Measurements from ENCODE around the gene GNL3L.
"Not testable (repeated sequence)": the region's sequence is repeated elsewhere in the genome, so short reads cannot be mapped to it uniquely, and the experiment has no call there.

The GNL3L gene, protein sequence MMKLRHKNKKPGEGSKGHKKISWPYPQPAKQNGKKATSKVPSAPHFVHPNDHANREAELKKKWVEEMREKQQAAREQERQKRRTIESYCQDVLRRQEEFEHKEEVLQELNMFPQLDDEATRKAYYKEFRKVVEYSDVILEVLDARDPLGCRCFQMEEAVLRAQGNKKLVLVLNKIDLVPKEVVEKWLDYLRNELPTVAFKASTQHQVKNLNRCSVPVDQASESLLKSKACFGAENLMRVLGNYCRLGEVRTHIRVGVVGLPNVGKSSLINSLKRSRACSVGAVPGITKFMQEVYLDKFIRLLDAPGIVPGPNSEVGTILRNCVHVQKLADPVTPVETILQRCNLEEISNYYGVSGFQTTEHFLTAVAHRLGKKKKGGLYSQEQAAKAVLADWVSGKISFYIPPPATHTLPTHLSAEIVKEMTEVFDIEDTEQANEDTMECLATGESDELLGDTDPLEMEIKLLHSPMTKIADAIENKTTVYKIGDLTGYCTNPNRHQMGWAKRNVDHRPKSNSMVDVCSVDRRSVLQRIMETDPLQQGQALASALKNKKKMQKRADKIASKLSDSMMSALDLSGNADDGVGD

DNA sequence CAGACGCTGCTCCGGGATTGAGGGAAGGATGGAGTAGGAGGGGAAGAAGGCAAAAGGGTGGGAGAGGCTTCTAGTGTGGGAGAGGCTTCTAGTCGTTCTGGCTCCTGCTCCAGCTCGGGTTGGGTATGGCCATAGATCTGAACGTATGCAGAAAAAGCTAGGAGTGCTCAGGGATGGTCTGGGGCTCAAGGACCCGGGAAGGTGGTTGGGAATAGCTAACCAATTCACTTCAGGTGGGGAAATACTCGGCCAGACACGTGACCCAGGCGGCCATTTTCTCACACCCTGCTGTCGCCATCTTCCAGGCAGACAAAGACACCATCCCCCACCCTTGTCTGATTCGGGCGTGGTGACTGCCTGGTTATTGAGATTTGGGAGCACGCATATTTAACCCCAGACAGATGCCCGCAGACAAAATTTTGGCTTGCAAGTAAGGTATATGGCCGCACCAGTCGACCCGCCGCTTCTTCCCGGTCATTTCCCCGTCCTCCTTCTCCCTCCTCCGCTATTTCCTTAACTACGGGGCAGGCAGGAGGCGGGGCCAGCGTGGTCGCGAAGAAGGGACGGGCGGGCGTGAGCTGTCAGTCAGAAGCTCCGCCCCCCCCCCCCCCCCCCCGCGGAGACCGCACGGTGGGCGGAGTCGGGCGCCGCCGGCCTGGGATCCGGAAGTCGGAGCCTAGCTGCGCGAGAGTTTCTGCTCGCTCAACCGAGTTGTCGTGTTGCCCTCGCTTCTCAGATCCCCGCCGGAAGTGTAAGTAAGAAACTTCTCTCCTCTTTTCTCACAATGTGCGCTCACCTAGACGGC is at the start of gene GNL3L:
Gene GNL3L (plus strand): TSS at position 668 of the 805 bp plus-strand sequence. CDS start 2,348 bp downstream, outside the sequence.
- Mint-ChIP-seq H3K4me3 (peak within 1 kb of the TSS; percentile 89), H3K27ac (ENCODE audit: low read depth) (peak within 1 kb of the TSS; percentile 92)
- ATAC-seq (replicated peaks; ENCODE audit: extremely low read depth, poor library complexity, severe bottlenecking) = peak; percentile 89

GRCh38 chrX:54482839-54483593 is 47.0 kb upstream of the GNL3L start:
- no peak for DNase-seq (ENCODE audit: low spot score in 2 of 2)
- Mint-ChIP-seq H3K9me3 (no peaks in the 10 kb centered on the region), H3K27me3 (no peaks in the 10 kb centered on the region), H3K4me3 (no peak overlapping the region), H3K36me3 (ENCODE audit: insufficient read depth) (no peaks in the 10 kb centered on the region), H3K4me1 (no peaks in the 10 kb centered on the region), H3K27ac (ENCODE audit: low read depth) (no peak overlapping the region)
- no peak for ATAC-seq (replicated peaks; ENCODE audit: extremely low read depth, poor library complexity, severe bottlenecking)

More for the DNA sequence above, at the start of gene GNL3L:
- Mint-ChIP-seq H3K27me3 (no peaks in the 10 kb centered on the region), H3K9me3 (peaks cover 5% of the 10 kb centered on the region), H3K36me3 (ENCODE audit: insufficient read depth) (peaks cover 20% of the 10 kb centered on the region), H3K4me1 (peaks cover 27% of the 10 kb centered on the region)
- DNase-seq (ENCODE audit: low spot score in 2 of 2) = peak; percentile 51 to 60

DNA sequence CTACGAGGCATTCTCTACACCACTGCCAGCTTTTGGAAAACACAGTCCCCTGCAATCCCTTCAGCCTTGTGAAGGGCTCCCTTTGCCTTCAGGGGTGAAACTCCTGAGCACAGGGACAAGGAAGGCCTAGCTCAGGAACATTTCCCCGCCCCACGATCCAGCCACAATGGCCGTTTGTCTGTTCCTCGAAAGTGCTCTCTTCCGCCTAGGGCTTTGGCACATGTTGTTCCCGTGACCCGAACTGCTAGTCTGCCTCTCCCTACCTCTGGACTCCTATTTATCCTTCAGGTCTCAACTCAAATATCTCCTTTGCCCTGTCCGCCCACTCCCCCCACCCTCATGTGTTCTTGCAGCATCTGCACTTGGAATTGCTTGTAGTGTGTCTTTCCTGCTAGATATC is 46.1 kb upstream of the GNL3L start:
- Mint-ChIP-seq H3K4me1 (no peaks in the 10 kb centered on the region), H3K4me3 (no peak overlapping the region), H3K27ac (ENCODE audit: low read depth) (no peak overlapping the region), H3K36me3 (ENCODE audit: insufficient read depth) (no peaks in the 10 kb centered on the region), H3K27me3 (no peaks in the 10 kb centered on the region), H3K9me3 (no peaks in the 10 kb centered on the region)
- ATAC-seq (replicated peaks; ENCODE audit: extremely low read depth, poor library complexity, severe bottlenecking) (no peak), DNase-seq (ENCODE audit: low spot score in 2 of 2) (no peak)

DNA sequence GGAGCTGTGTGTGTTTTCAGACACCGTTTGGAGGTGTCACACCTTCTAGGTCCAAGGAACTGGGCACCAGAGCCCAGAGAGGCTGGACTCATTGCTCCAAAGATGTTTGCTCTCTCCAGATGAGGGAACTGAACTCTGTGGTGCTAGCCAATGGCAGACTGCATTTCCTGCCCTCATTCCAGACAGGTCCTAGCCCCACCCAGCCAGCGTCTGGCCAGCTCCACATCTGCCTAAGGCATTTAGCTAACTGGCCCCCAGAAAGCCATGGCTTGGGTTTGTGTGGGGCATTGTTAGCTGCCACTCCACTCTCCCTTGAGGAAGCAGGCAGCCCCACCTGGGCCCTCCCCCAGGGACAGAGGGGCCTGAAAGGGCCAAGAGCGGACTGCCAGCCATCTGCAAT is 45.4 kb upstream of the GNL3L start:
- ATAC-seq (replicated peaks; ENCODE audit: extremely low read depth, poor library complexity, severe bottlenecking) (no peak), DNase-seq (ENCODE audit: low spot score in 2 of 2) (no peak)
- H3K4me1 Mint-ChIP-seq = no peaks in the 10 kb centered on the region
- H3K9me3 Mint-ChIP-seq = no peaks in the 10 kb centered on the region
- no peak overlapping the region for H3K4me3 Mint-ChIP-seq
- no peaks in the 10 kb centered on the region for H3K27me3 Mint-ChIP-seq
- no peaks in the 10 kb centered on the region for H3K36me3 Mint-ChIP-seq (ENCODE audit: insufficient read depth)
- no peak overlapping the region for H3K27ac Mint-ChIP-seq (ENCODE audit: low read depth)

GRCh38 chrX:54489819-54490218 is 40.2 kb upstream of the GNL3L start:
- H3K4me1 Mint-ChIP-seq; H3K36me3 Mint-ChIP-seq (ENCODE audit: insufficient read depth); H3K4me3 Mint-ChIP-seq; ATAC-seq (replicated peaks; ENCODE audit: extremely low read depth, poor library complexity, severe bottlenecking); H3K9me3 Mint-ChIP-seq; DNase-seq (ENCODE audit: low spot score in 2 of 2); H3K27ac Mint-ChIP-seq (ENCODE audit: low read depth): not testable (repeated sequence)
- peaks cover 23% of the 10 kb centered on the region for H3K27me3 Mint-ChIP-seq

DNA sequence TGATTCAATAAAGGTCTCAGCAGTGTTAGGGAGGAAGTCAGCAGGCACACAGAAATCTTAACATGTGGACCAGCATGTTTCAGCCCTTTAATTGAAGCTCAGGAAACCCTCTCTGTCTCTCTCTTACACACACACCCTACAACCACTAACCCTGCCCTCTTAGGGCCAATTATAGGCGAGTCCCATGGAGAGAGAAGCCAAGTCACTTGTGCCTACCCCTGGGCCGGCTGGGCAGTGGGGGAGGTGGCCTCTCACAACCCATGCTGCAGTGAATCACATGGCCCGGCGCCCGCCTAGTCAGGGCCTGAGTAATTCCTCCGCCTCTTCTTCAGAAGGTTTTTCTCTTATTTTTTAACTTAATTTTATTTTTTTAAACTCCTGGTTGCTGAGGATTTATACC is 37.7 kb upstream of the GNL3L start:
- H3K4me1 Mint-ChIP-seq = peaks cover 11% of the 10 kb centered on the region
- no peak overlapping the region for H3K27ac Mint-ChIP-seq (ENCODE audit: low read depth)
- DNase-seq (ENCODE audit: low spot score in 2 of 2) (no peak), ATAC-seq (replicated peaks; ENCODE audit: extremely low read depth, poor library complexity, severe bottlenecking) (no peak)
- no peaks in the 10 kb centered on the region for H3K36me3 Mint-ChIP-seq (ENCODE audit: insufficient read depth)
- no peak overlapping the region for H3K4me3 Mint-ChIP-seq
- H3K9me3 Mint-ChIP-seq = no peaks in the 10 kb centered on the region
- H3K27me3 Mint-ChIP-seq = peaks cover 38% of the 10 kb centered on the region

DNA sequence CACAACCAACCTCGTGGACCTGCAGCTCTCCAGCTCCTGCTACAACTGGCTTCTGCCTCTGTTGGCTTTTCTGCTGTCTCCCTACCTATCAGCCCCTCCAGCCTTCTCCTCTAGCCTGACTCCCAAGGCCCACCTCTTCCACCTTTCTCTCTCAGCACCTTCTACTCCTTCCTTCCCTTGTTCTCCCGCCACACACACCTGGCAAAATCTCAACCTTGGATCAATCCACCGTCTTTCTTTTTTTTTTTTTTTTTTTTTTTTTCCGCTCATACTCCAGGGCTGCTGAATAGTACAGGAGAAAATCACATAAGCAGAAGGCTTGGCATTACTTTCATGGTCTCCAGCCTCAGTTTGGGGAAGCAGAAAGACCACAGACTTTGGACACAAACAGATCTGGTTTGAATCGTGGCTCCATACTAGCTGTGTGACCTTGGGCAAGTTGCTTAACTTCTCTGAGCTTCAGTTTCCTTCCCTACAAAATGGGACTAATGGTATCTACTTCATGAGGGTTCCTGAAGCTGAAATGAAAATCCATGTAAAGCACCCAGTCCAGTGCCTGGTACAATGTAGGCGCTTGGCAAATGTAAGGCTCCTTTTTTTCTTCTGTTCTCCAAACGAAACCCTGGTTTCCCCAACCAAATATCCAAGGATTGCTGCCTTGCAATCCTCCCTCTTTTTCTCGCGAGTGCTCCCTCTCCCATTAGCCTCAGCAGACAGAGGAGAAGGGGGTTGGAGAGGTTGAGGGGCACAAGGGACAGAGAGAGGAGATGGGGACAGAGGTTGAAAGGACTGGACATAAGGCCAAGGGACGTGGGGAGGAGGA is 35.6 kb upstream of the GNL3L start:
- Mint-ChIP-seq H3K4me3 (peak overlapping the region; percentile 73), H3K9me3 (no peaks in the 10 kb centered on the region), H3K36me3 (ENCODE audit: insufficient read depth) (no peaks in the 10 kb centered on the region), H3K27me3 (peaks cover 49% of the 10 kb centered on the region), H3K27ac (ENCODE audit: low read depth) (no peak overlapping the region), H3K4me1 (peaks cover 11% of the 10 kb centered on the region)
- ATAC-seq (replicated peaks; ENCODE audit: extremely low read depth, poor library complexity, severe bottlenecking) (no peak), DNase-seq (ENCODE audit: low spot score in 2 of 2) (no peak)

DNA sequence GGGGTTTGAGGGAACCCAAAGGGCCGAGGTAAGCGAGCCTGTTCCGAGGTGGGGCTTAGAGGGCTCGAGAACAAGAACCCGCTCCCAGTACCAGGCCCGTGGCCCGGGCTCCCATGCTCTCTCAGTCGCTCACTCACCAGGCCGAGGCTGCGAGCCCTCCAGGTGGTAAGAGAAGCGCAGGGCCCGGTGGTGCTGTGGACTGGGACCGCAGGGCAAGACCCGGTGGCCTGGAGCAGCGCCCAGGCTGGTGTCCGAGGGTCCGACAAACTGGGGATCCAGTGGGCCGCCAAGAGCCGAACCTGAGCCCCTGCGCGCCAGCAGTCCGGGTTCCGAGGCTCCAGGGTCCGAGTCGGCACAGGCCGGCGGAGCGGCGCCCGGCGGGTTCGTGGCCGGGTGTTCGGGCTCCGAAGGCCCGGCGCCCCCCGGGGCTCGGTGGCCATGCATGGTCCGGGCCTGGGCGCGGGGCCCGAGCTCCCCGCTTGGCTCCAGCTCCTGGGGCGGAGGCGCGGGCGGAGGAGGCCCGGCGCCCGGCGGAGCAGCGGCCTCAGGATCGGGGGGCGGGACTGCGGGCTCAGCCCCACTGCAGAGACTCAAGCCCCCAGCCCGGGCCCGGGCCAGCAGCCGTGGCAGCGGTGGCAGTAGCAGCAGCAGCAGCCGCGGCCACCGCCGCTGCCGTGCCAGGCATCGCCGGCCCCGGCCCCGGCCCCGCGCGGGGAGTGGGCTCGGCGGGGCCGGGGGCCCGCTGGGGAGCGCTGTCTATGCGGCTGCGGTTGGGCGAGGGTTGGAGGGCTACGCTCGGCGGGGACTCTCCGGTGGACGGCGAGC is 34.8 kb upstream of the GNL3L start:
- no peaks in the 10 kb centered on the region for H3K9me3 Mint-ChIP-seq
- ATAC-seq (replicated peaks; ENCODE audit: extremely low read depth, poor library complexity, severe bottlenecking) (no peak), DNase-seq (ENCODE audit: low spot score in 2 of 2) (no peak)

GRCh38 chrX:54495814-54496516 is 34.1 kb upstream of the GNL3L start, which contains the start of gene FGD1:
Gene FGD1, minus strand, starts transcription at chrX:54496234. Its CDS starts 802 bp downstream, at chrX:54495432.
- H3K27ac Mint-ChIP-seq (ENCODE audit: low read depth) = peak within 1 kb of the TSS; percentile 10
- ATAC-seq (replicated peaks; ENCODE audit: extremely low read depth, poor library complexity, severe bottlenecking) (no peak), DNase-seq (ENCODE audit: low spot score in 2 of 2) (no peak)
- no peaks in the 10 kb centered on the region for H3K36me3 Mint-ChIP-seq (ENCODE audit: insufficient read depth)
- H3K4me1 Mint-ChIP-seq = peaks cover 11% of the 10 kb centered on the region
- H3K4me3 Mint-ChIP-seq = peak within 1 kb of the TSS; percentile 73
- H3K9me3 Mint-ChIP-seq = no peaks in the 10 kb centered on the region
- peaks cover 58% of the 10 kb centered on the region for H3K27me3 Mint-ChIP-seq

More for the DNA sequence above, 34.8 kb upstream of the GNL3L start:
- peak overlapping the region; percentile 73 for H3K4me3 Mint-ChIP-seq
- no peaks in the 10 kb centered on the region for H3K36me3 Mint-ChIP-seq (ENCODE audit: insufficient read depth)
- no peak overlapping the region for H3K27ac Mint-ChIP-seq (ENCODE audit: low read depth)
- peaks cover 55% of the 10 kb centered on the region for H3K27me3 Mint-ChIP-seq
- H3K4me1 Mint-ChIP-seq = peaks cover 11% of the 10 kb centered on the region

DNA sequence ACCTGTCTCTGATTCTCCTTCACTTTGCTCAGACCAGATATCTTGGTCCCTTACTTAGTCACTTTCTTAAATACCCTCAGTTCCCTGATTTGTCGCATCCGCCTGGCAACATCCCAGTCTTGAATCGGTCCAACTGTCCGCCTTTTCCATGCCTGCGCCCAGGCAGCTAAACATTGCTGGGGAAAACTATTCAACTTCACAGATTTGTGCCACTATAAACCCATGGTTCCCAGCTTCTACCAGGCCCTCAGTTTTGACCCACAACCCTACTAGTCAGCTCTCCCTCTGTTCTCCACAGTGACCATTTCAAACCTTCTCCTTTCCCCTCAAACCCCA is 33.5 kb upstream of the GNL3L start:
- ATAC-seq (replicated peaks; ENCODE audit: extremely low read depth, poor library complexity, severe bottlenecking) (no peak), DNase-seq (ENCODE audit: low spot score in 2 of 2) (no peak)
- Mint-ChIP-seq H3K9me3 (no peaks in the 10 kb centered on the region), H3K27ac (ENCODE audit: low read depth) (peak overlapping the region; percentile 10), H3K36me3 (ENCODE audit: insufficient read depth) (no peaks in the 10 kb centered on the region), H3K4me3 (peak overlapping the region; percentile 63), H3K27me3 (peaks cover 58% of the 10 kb centered on the region), H3K4me1 (peaks cover 11% of the 10 kb centered on the region)

Data from central memory CD8-positive, alpha-beta T cell (primary cell).